ENCODE measurements around the gene CSN2.

- TF ChIP-seq CTCF (conservative IDR thresholded peaks at IDR 0.05; ENCODE audit: low read depth, low read length) (no peak), POLR2A (IDR thresholded peaks at IDR 0.05; ENCODE audit: low read depth, low read length) (no peak), CHD1 (IDR thresholded peaks at IDR 0.05; ENCODE audit: low read depth, low read length) (no peak)
Measured at GRCh38 chr4:69920874-69921273, 44.7 kb downstream of the CSN2 start.
